22Rv1 (cell line): Measurements from ENCODE around the gene TMEM161B.

Source experiments
- H3K27ac ChIP-seq: fragments of 450-650 bp; 2 replicates; pipeline ENCODE4 v1.5.1; 2017
- ZFX ChIP-seq: fragments of 450-650 bp; IDR thresholded peaks from 2 replicates; pipeline ENCODE4 v1.6.1; 2017; ENCODE audit warnings: antibody characterized with exemption, borderline replicate concordance
- TF ChIP-seq, protein P1 (sequence below): fragments of 450-650 bp; IDR thresholded peaks from 2 replicates; pipeline ENCODE4 v1.5.1; 2017; ENCODE audit warnings: mild to moderate bottlenecking

Gene TMEM161B

DNA sequence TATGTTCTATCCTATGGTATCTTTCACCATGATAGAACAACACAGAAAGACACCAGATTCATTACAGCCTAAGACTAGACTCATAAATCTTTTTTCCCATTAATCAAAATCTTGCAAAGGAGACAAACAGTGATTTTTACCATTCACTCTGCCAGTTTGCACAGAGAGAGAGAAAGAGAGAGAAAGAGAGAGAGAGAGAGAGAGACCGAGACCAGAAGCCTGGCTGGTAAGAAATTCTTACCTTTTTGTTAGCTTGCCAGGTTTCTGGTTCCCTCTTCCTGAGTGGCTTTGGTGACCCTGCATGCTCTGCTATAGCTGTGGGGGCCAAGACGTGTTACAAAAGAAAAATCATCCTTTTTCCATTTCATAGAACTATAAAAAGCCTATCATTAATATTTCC is 18.6 kb downstream of the TMEM161B start:
- no peak overlapping the region for H3K27ac ChIP-seq
- TF ChIP-seq ZFX: no peak
- TF ChIP-seq, protein P1, sequence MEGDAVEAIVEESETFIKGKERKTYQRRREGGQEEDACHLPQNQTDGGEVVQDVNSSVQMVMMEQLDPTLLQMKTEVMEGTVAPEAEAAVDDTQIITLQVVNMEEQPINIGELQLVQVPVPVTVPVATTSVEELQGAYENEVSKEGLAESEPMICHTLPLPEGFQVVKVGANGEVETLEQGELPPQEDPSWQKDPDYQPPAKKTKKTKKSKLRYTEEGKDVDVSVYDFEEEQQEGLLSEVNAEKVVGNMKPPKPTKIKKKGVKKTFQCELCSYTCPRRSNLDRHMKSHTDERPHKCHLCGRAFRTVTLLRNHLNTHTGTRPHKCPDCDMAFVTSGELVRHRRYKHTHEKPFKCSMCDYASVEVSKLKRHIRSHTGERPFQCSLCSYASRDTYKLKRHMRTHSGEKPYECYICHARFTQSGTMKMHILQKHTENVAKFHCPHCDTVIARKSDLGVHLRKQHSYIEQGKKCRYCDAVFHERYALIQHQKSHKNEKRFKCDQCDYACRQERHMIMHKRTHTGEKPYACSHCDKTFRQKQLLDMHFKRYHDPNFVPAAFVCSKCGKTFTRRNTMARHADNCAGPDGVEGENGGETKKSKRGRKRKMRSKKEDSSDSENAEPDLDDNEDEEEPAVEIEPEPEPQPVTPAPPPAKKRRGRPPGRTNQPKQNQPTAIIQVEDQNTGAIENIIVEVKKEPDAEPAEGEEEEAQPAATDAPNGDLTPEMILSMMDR: no peak

DNA sequence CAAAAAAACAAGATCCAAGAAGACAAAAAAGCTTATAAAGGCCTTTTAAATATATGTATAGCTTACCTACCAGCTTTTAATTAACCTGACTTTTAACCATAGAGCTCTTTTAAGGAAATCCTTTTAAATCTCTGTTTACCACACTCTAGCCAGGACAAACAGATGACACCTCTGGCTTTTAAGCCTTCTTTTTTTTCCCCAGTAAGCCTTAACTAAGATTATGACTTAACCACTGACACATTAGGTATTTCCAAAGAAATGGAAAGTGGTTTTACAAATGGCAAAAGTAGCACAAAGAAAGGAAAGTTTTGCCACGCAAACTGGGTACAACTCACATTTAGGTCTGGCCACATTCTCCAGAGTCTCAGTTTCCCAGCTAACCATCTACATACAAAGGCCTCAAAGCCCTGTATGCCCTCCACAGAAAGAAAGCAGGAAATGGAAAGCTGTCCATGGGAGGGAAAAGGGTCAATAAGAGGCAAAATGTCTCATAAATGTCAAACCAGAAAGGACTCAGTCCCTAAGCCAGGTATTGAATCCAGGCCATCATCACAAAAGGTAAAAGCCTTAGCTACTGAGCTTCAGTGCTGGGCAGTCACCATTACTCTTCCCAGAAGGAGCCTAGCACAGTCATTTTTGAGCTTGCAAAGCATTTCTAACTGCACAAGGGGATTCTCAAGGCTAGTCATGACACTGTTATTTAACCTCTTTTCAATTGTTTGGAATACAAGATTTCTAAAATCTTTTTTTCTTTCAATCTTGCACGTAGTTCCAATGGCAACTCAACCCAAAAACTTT is 19.7 kb downstream of the TMEM161B start:
- no peak for TF ChIP-seq ZFX
- TF ChIP-seq, protein P1: no peak
- H3K27ac ChIP-seq: no peak overlapping the region

DNA sequence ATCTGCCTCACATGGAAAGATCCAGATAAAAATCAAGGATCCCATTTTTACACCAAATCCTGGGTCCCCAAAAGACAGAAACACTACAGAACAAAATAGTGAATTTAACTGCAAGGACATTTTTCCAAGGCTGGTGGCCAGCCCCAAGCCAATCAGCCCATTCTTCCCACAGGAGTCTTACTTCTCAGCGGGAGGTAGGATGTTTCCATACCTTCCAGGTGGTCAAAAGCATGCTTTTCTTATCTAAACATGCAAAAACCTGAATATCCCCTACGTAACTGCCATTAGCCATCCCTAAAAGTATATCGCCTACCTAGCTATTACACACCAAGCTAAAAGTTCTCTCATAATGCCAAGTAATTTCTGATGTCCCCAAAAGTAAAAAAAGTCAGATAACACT is 20.6 kb downstream of the TMEM161B start:
- no peak for TF ChIP-seq ZFX
- TF ChIP-seq, protein P1: no peak
- H3K27ac ChIP-seq: no peak overlapping the region

DNA sequence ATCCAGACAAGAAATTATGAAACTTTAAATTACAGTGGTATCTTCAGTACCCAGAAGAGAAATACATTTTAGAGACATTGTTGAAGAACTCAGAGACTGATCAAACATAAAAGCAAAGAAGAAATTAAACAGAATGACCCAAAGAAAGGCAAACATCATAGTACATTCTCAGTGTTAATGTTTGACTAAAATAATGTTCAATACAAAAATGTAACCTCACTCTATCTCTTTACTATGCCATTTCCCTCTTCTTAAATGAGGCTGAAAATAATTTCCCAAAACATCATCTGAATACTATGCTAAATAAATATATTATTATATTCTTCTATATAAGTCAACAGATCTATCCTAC is 22.8 kb downstream of the TMEM161B start:
- no peak for TF ChIP-seq ZFX
- TF ChIP-seq, protein P1: no peak
- H3K27ac ChIP-seq: peak overlapping the region; percentile 26

DNA sequence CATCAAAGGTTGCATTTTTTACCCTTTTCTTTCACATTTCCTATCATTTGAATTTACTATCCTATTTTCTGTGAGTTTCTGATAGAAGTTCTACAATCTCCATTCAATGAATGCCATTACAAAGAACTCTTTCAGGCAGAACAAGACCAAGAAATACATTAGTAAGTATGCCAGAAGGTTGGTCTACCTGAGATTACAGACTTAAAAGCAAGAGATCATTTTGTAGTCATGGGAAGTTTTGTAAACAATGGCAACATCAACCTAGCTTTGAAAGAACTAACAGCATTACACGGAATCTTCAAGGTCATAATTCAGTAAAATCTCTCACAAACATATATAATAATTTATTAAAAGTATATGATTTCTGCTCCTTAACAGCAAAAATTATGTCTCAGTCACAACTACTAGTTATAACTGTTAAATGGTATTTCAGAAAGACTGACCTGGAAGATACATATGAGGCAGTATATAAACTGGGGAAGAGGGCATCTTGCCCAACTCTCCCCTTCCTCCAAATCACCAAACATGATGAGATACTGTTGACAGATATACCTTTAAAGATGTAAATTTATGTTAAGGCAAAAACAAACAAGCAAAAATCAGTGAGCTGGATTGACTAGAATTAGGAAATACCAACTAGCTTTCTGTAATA is 23.3 kb downstream of the TMEM161B start:
- peak overlapping the region; percentile 26 for H3K27ac ChIP-seq
- TF ChIP-seq, protein P1: no peak
- no peak for TF ChIP-seq ZFX

DNA sequence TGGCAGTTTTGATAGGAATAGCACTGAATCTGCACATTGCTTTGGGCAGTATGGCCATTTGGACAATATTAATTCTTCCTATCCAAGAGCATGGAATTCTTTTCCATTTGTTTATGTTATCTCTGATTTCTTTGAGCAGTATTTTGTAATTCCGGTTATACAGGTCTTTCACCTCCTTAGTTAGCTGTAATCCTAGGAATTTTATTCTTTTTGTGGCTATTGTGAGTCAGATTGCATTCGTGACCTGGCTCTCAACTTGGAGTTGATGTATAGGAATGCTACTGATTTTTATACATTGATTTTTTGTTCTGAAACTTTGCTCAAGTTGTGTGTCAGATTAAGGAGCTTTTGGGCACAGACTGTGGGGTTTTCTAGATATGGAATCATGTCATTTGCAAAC is 24.0 kb downstream of the TMEM161B start:
- no peak overlapping the region for H3K27ac ChIP-seq
- TF ChIP-seq, protein P1: no peak
- TF ChIP-seq ZFX: no peak

DNA sequence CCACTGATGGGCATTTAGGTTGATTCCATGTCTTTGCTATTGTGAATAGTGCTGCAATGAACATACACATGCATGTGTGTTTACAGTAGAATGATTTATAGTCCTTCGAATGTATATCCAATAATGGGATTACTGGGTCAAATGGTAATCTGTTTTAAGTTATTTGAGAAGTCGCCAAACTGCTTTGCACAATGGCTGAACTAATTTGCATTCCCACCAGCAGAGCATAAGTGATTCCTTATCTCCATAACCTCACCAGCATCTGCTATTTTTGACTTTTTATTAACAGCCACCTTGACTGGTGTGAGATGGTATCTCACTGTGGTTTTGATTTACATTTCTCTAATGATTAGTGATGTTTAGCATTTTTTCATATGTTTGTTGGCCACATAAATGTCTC is 25.2 kb downstream of the TMEM161B start:
- peak overlapping the region; percentile 22; the same call in 1 of the 2 replicates for H3K27ac ChIP-seq
